Neural progenitor cell (in vitro differentiated cells): Measurements from ENCODE around the gene RPL10A. TPM values are rescaled to one million over a fixed set of nuclear protein-coding genes. Genes with fewer than 3 reads are reported as not detected.

Source experiments
- DNase-seq: peaks from one replicate; pipeline ENCODE4 v3.0.0-alpha.2; 2016; ENCODE audit warnings: low spot score
- H2AFZ ChIP-seq: fragments of 200-600 bp; sonication (generic); replicated peaks from 2 replicates; pipeline ENCODE4 v1.6.1; 2016; ENCODE audit warnings: antibody characterized with exemption
- H3F3A ChIP-seq: fragments of 200-600 bp; sonication (generic); 2 replicates; pipeline ENCODE4 v1.6.1; 2016; ENCODE audit warnings: antibody characterized with exemption, low read depth
- H3K27ac ChIP-seq: fragments of 200-600 bp; sonication (generic); 2 replicates; pipeline ENCODE4 v1.5.1; 2016; ENCODE audit warnings: mild to moderate bottlenecking
- H3K27me3 ChIP-seq: fragments of 200-600 bp; sonication (generic); 2 replicates; pipeline ENCODE4 v1.6.1; 2016; ENCODE audit warnings: mild to moderate bottlenecking, moderate library complexity
- H3K36me3 ChIP-seq: fragments of 200-600 bp; sonication (generic); 2 replicates; pipeline ENCODE4 v1.5.1; 2016
- H3K4me1 ChIP-seq: fragments of 200-600 bp; sonication (generic); 2 replicates; pipeline ENCODE4 v1.6.1; 2016; ENCODE audit warnings: mixed run types
- H3K4me2 ChIP-seq: fragments of 200-600 bp; sonication (generic); 2 replicates; pipeline ENCODE4 v1.6.1; 2016
- H3K4me3 ChIP-seq: fragments of 200-600 bp; sonication (generic); 2 replicates; pipeline ENCODE4 v1.5.1; 2016
- H3K79me2 ChIP-seq: fragments of 200-600 bp; sonication (generic); 2 replicates; pipeline ENCODE4 v1.6.1; 2016; ENCODE audit warnings: low read depth
- H3K9ac ChIP-seq: fragments of 200-600 bp; sonication (generic); 2 replicates; pipeline ENCODE4 v1.6.1; 2016
- H3K9me3 ChIP-seq: fragments of 200-600 bp; sonication (generic); 2 replicates; pipeline ENCODE4 v1.5.1; 2016; ENCODE audit warnings: low read depth
- H4K20me1 ChIP-seq: fragments of 200-600 bp; sonication (generic); 2 replicates; pipeline ENCODE4 v1.6.1; 2016; ENCODE audit warnings: low read depth
- H3K27ac Mint-ChIP-seq: 3 replicates; pipeline ENCODE4 v1.8.0; 2021; ENCODE audit warnings: mixed read lengths
- H3K27me3 Mint-ChIP-seq: 2 replicates; pipeline ENCODE4 v1.8.0; 2022; ENCODE audit warnings: low read depth, mild to moderate bottlenecking, inconsistent platforms, moderate library complexity, mixed read lengths; ENCODE audit not compliant: insufficient read depth
- H3K36me3 Mint-ChIP-seq: 3 replicates; pipeline ENCODE4 v1.8.0; 2021; ENCODE audit warnings: mixed read lengths
- H3K4me1 Mint-ChIP-seq: 3 replicates; pipeline ENCODE4 v1.8.0; 2021; ENCODE audit warnings: mixed read lengths
- H3K4me3 Mint-ChIP-seq: 3 replicates; pipeline ENCODE4 v1.8.0; 2021; ENCODE audit warnings: mild to moderate bottlenecking, moderate library complexity, mixed read lengths
- H3K9me3 Mint-ChIP-seq: 3 replicates; pipeline ENCODE4 v1.8.0; 2020; ENCODE audit warnings: mixed read lengths
- EZH2 ChIP-seq: fragments of 200-600 bp; sonication (generic); IDR thresholded peaks from 2 replicates; pipeline ENCODE4 v1.6.1; 2017; ENCODE audit warnings: antibody characterized with exemption, mild to moderate bottlenecking, moderate library complexity
- EZH2phosphoT487 ChIP-seq: fragments of 200-600 bp; sonication (generic); IDR thresholded peaks from 2 replicates; pipeline ENCODE4 v1.6.1; 2017; ENCODE audit warnings: antibody characterized with exemption
- total RNA-seq: library from RNA; depleted of rRNA; stranded (reverse); fragments of >200 nt; gene quantifications from 2 replicates; pipeline ENCODE4 v1.2.3, GENCODE V29; 2015; ENCODE audit warnings: low replicate concordance
- TF ChIP-seq, protein P1 (sequence below): fragments of 200-600 bp; sonication (generic); IDR thresholded peaks from 2 replicates; pipeline ENCODE4 v1.5.1; 2017; ENCODE audit warnings: antibody characterized with exemption, mild to moderate bottlenecking

The RPL10A gene
- total RNA-seq, 1 donor from 2014 or later: 2,002 TPM

DNA sequence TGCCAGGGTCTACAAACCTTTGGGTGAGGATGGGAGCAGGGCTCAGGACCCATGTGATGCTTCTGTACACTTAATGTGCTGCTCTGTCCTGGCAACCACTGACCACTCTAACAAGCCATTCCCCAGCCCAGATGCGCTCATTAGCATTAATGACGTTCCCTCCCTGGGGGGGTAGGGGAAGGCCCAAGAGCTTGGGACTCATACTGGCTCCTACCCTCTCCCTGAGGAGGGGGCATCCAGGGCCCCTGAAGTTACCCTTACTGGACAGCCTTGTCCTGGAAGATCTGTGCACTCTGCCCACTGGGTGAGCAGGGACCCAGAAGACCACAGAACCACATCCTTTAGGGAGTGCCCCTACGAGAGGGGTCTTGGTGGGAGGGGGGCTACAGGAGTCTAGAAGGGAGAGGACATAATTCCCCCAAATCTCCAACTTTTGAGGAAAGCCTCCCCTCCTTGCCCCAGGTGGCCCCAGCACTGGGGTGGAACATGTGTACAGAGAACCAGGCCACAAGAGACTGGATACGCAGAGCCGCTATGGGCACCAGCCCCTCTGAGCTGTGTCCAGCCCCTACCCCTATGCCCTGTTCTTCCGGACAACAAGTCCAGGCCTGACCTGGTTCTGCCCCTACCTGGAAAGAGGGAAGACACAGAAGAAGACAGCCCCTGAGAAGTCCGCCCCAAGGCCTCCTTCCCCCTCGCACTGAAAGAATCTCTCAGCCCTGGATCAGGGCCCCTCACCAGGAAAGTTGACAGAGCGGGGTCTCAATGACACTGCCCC lies 27.2 kb downstream of the RPL10A start:
- peaks cover 62% of the 10 kb centered on the region for H3K4me1 Mint-ChIP-seq
- no peak overlapping the region for H3K27ac ChIP-seq
- H3K9ac ChIP-seq: no peak overlapping the region

DNA sequence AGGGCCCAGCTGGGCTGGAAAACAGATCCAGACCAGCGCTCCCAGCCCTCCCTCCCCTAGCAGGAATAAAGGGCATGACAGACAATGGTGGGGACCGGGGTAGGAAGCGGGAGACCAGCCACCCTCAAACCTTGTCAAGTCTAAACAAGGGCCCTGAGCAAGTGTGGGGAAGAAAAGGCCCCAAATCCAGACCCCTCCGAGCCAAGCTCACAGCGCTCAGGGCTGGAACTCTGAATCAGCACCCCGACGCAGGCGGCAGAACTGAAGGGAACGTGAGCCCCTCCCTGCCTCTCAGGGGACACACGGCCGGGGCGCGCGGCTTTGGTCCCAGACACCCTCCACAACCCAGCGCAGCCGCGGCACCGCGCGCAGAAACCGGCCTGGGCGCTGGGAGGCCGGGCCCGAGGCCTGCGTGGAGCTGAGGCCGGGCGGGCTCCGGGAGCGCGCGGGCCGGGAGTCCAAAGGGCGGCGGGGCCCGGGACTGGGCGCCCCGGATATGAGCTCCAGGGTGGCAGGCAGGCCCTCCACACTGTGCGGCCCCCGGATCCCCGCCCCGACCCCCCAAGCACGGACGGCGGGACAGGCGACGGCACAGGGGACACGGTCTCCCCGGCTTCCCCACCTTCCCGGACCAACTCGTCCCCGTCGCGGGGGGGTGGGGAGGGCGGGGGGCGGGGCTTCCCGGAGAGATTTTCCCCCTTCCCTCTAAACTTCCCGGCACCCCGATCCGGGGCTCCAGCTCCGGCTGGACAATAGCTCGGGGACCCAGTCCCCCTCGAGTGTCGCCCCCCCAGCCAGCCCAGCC lies 28.0 kb downstream of the RPL10A start:
- peak overlapping the region; percentile 80 for H3K4me3 ChIP-seq
- TF ChIP-seq, protein P1, sequence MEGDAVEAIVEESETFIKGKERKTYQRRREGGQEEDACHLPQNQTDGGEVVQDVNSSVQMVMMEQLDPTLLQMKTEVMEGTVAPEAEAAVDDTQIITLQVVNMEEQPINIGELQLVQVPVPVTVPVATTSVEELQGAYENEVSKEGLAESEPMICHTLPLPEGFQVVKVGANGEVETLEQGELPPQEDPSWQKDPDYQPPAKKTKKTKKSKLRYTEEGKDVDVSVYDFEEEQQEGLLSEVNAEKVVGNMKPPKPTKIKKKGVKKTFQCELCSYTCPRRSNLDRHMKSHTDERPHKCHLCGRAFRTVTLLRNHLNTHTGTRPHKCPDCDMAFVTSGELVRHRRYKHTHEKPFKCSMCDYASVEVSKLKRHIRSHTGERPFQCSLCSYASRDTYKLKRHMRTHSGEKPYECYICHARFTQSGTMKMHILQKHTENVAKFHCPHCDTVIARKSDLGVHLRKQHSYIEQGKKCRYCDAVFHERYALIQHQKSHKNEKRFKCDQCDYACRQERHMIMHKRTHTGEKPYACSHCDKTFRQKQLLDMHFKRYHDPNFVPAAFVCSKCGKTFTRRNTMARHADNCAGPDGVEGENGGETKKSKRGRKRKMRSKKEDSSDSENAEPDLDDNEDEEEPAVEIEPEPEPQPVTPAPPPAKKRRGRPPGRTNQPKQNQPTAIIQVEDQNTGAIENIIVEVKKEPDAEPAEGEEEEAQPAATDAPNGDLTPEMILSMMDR: no peak
- TF ChIP-seq EZH2 (no peak), EZH2phosphoT487 (no peak)
- H3K79me2 ChIP-seq: peaks cover 38% of the 10 kb centered on the region
- H3K9ac ChIP-seq: peak overlapping the region; percentile 61
- Mint-ChIP-seq H3K27ac (no peak overlapping the region), H3K4me3 (peak overlapping the region; percentile 90), H3K27me3 (peaks cover 20% of the 10 kb centered on the region), H3K9me3 (no peaks in the 10 kb centered on the region), H3K4me1 (peaks cover 61% of the 10 kb centered on the region), H3K36me3 (peaks cover 4% of the 10 kb centered on the region)
- H3F3A ChIP-seq: peaks cover 21% of the 10 kb centered on the region
- H3K27ac ChIP-seq: peak overlapping the region; percentile 49
- H3K27me3 ChIP-seq: peaks cover 24% of the 10 kb centered on the region
- no peaks in the 10 kb centered on the region for H3K36me3 ChIP-seq
- peaks cover 50% of the 10 kb centered on the region for H3K4me1 ChIP-seq
- DNase-seq: peak; percentile 77
- H2AFZ ChIP-seq: no peak overlapping the region
- H3K9me3 ChIP-seq: no peaks in the 10 kb centered on the region
- H4K20me1 ChIP-seq: peaks cover 49% of the 10 kb centered on the region
- peak overlapping the region; percentile 89 for H3K4me2 ChIP-seq

More for the DNA sequence above, 27.2 kb downstream of the RPL10A start:
- Histone ChIP-seq H2AFZ (no peak overlapping the region), H4K20me1 (peaks cover 57% of the 10 kb centered on the region), H3F3A (peaks cover 28% of the 10 kb centered on the region), H3K27me3 (peaks cover 24% of the 10 kb centered on the region), H3K4me3 (peak overlapping the region; percentile 80), H3K4me2 (peak overlapping the region; percentile 89), H3K36me3 (no peaks in the 10 kb centered on the region), H3K9me3 (no peaks in the 10 kb centered on the region), H3K4me1 (peaks cover 58% of the 10 kb centered on the region), H3K79me2 (peaks cover 44% of the 10 kb centered on the region)
- no peaks in the 10 kb centered on the region for H3K9me3 Mint-ChIP-seq
- TF ChIP-seq EZH2phosphoT487: no peak
- TF ChIP-seq EZH2: no peak
- DNase-seq: no peak
- H3K27ac Mint-ChIP-seq: peak overlapping the region; percentile 94
- H3K36me3 Mint-ChIP-seq: peaks cover 4% of the 10 kb centered on the region
- peak overlapping the region; percentile 90 for H3K4me3 Mint-ChIP-seq
- H3K27me3 Mint-ChIP-seq: peaks cover 21% of the 10 kb centered on the region

DNA sequence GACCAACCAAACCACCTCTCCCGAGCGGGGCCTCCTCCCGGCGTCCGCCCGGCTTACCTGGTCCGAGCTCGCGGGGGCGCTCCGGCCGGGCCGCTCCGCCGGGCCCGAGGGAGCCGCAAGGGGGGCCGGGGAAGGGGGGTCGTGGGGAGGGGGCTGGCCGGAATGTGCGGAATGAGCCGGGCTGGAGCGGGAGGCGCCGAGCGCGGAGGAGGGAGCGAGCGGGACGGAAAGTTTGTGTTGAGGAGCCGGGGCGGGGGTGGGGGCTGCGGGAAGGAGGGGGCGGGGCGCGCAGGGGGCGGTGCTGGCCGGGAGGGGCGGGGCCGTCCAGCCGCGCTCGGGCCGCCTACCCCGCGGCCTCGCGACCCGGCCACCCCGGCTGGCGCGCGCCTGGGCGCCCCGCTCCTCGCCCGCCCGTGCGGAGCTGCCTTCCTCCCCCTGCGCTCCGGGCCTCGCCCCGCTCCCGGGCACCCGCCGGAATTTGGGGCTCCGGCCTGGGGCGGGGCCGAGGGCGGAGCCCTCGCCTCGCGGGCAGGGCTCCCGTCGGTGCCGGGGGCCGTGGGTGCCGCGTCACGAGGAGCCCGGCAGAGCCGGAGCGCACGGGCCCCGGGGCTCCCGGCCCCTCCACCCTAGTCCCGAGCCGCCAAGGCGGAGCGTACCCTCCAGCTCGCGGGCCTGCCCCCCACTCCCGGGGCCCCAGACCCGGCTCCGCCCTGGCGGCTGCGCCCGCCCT lies 28.8 kb downstream of the RPL10A start, which contains the start of gene TEAD3:
Gene TEAD3 (minus strand): TSS at position 239 of the 730 bp plus-strand sequence.
- Mint-ChIP-seq H3K36me3 (peaks cover 4% of the 10 kb centered on the region), H3K9me3 (no peaks in the 10 kb centered on the region), H3K4me3 (peak within 1 kb of the TSS; percentile 90), H3K27ac (no peak within 1 kb of the TSS), H3K4me1 (peaks cover 56% of the 10 kb centered on the region), H3K27me3 (peaks cover 20% of the 10 kb centered on the region)
- Histone ChIP-seq H2AFZ (peak within 1 kb of the TSS; percentile 83), H3F3A (peaks cover 21% of the 10 kb centered on the region), H3K9me3 (no peaks in the 10 kb centered on the region), H3K4me1 (peaks cover 43% of the 10 kb centered on the region), H3K9ac (peak within 1 kb of the TSS; percentile 61), H3K79me2 (peaks cover 30% of the 10 kb centered on the region), H3K27me3 (peaks cover 24% of the 10 kb centered on the region), H3K4me2 (peak within 1 kb of the TSS; percentile 89), H3K27ac (peak within 1 kb of the TSS; percentile 49), H3K4me3 (peak within 1 kb of the TSS; percentile 80), H4K20me1 (peaks cover 41% of the 10 kb centered on the region), H3K36me3 (no peaks in the 10 kb centered on the region)
- DNase-seq: peak; percentile 96
- TF ChIP-seq, protein P1: peak; percentile 52
- TF ChIP-seq EZH2 (no peak), EZH2phosphoT487 (no peak)
